ENCODE results near the gene NBEAL2. TPM values are rescaled to one million over a fixed set of nuclear protein-coding genes. Genes with fewer than 3 reads are reported as not detected.

Gene NBEAL2
- total and polyA plus RNA-seq, 2 of the 4 experiments (the other 2 are of a cell fraction) = 2.2 to 12.5 TPM

GRCh38 chr3:47042231-47042791 is 62.8 kb downstream of the NBEAL2 start:
- TF ChIP-seq, protein P1, sequence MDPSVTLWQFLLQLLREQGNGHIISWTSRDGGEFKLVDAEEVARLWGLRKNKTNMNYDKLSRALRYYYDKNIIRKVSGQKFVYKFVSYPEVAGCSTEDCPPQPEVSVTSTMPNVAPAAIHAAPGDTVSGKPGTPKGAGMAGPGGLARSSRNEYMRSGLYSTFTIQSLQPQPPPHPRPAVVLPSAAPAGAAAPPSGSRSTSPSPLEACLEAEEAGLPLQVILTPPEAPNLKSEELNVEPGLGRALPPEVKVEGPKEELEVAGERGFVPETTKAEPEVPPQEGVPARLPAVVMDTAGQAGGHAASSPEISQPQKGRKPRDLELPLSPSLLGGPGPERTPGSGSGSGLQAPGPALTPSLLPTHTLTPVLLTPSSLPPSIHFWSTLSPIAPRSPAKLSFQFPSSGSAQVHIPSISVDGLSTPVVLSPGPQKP (IDR thresholded peaks at IDR 0.05; ENCODE audit: borderline replicate concordance, low read depth, low read length) = no peak
- no peak for TF ChIP-seq SMC3 (IDR thresholded peaks at IDR 0.05; ENCODE audit: low read depth, low read length)
- TF ChIP-seq NFE2L2 (IDR thresholded peaks at IDR 0.05; ENCODE audit: low read depth, low read length) = no peak
- no peak for TF ChIP-seq FOS (IDR thresholded peaks at IDR 0.05; ENCODE audit: low read depth, low read length)
- TF ChIP-seq, protein P2, sequence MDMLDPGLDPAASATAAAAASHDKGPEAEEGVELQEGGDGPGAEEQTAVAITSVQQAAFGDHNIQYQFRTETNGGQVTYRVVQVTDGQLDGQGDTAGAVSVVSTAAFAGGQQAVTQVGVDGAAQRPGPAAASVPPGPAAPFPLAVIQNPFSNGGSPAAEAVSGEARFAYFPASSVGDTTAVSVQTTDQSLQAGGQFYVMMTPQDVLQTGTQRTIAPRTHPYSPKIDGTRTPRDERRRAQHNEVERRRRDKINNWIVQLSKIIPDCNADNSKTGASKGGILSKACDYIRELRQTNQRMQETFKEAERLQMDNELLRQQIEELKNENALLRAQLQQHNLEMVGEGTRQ (IDR thresholded peaks at IDR 0.05; ENCODE audit: low read depth, low read length) = no peak
- TF ChIP-seq CHD1 (IDR thresholded peaks at IDR 0.05; ENCODE audit: low read depth, low read length) = no peak
- no peak for TF ChIP-seq RAD21 (IDR thresholded peaks at IDR 0.05; ENCODE audit: low read length)
- no peak for TF ChIP-seq RCOR1 (IDR thresholded peaks at IDR 0.05; ENCODE audit: insufficient replicate concordance, low read length)
- TF ChIP-seq CEBPB (IDR thresholded peaks at IDR 0.05; ENCODE audit: low read depth, low read length) = no peak
- TF ChIP-seq MAFK (IDR thresholded peaks at IDR 0.05; ENCODE audit: low read depth, low read length) = no peak
- TF ChIP-seq BHLHE40 (IDR thresholded peaks at IDR 0.05; ENCODE audit: low read depth, low read length) = no peak
- TF ChIP-seq CTCF (conservative IDR thresholded peaks at IDR 0.05; ENCODE audit: low read depth, low read length) = no peak
- no peak for TF ChIP-seq MAZ (IDR thresholded peaks at IDR 0.05; ENCODE audit: borderline replicate concordance, low read depth, low read length)
- no peak for TF ChIP-seq MXI1 (IDR thresholded peaks at IDR 0.05; ENCODE audit: borderline replicate concordance, low read depth, low read length)
- TF ChIP-seq POLR2A (IDR thresholded peaks at IDR 0.05; ENCODE audit: low read depth, low read length) = no peak
- TF ChIP-seq RFX5 (IDR thresholded peaks at IDR 0.05; ENCODE audit: low read depth, low read length) = no peak
- POLR2A ChIA-PET (ENCODE audit: unreplicated experiment) = interaction anchor here (0.5 kb wide), 1 partner anchor 33 kb away, joined by 17 read pairs; no protein-coding TSS in a partner anchor
- H3K36me3 ChIP-seq (ENCODE audit: control insufficient read depth, insufficient read depth, low read length) = peaks cover 31% of the 10 kb centered on the region

More at GRCh38 chr3:47042231-47042791, 62.8 kb downstream of the NBEAL2 start:
- Histone ChIP-seq H3K4me1 (ENCODE audit: control insufficient read depth, insufficient read depth, low read length) (no peaks in the 10 kb centered on the region), H4K5ac (ENCODE audit: low read depth, low read length) (no peak overlapping the region), H2BK15ac (ENCODE audit: low read depth, low read length) (no peak overlapping the region), H3K18ac (ENCODE audit: low read depth, low read length) (no peak overlapping the region), H4K91ac (ENCODE audit: insufficient read depth, low read depth, low read length) (no peak overlapping the region), H3K4ac (ENCODE audit: low read depth, low read length) (no peak overlapping the region), H2BK20ac (ENCODE audit: low read depth, low read length) (no peak overlapping the region), H2AK5ac (ENCODE audit: low read depth, low read length) (no peak overlapping the region), H3K4me2 (ENCODE audit: low read depth, low read length) (no peak overlapping the region), H3K27me3 (ENCODE audit: control insufficient read depth, insufficient read depth, low read length) (no peaks in the 10 kb centered on the region), H3K9ac (ENCODE audit: low read depth, low read length) (no peak overlapping the region), H2AK9ac (replicated peaks; ENCODE audit: low read depth, low read length, poor library complexity) (no peak overlapping the region), H4K20me1 (ENCODE audit: insufficient read depth, low read length) (no peaks in the 10 kb centered on the region; the same call in 1 of the 2 replicates), H3K9me3 (ENCODE audit: control insufficient read depth, insufficient read depth, low read length) (no peaks in the 10 kb centered on the region), H2BK5ac (ENCODE audit: low read depth, low read length, poor library complexity, severe bottlenecking) (no peak overlapping the region), H3K56ac (ENCODE audit: extremely low read depth, insufficient read depth, low read length) (no peak overlapping the region), H3K4me3 (ENCODE audit: insufficient read depth, low read depth, low read length) (no peak overlapping the region), H3K9me1 (ENCODE audit: insufficient read depth, low read length) (no peaks in the 10 kb centered on the region; the same call in 1 of the 2 replicates), H3K79me1 (ENCODE audit: low read depth in 1 of 2, low read length in 2 of 2) (peaks cover 9 to 29% of the 10 kb centered on the region in 2 experiments; a peak in 3 of 4 replicates), H4K8ac (ENCODE audit: low read depth in 2 of 2, low read length in 2 of 2) (no peak overlapping the region), H2BK120ac (ENCODE audit: low read depth, low read length) (no peak overlapping the region), H2AFZ (replicated peaks; ENCODE audit: low read length, poor library complexity) (no peak overlapping the region), H3K14ac (replicated peaks; ENCODE audit: low read depth, low read length) (no peak overlapping the region), H3K23ac (ENCODE audit: low read depth, low read length) (no peak overlapping the region), H3K27ac (ENCODE audit: insufficient read depth, low read length) (no peak overlapping the region)
- no CpG with 5 or more reads among the region's 5 CpGs for WGBS, 2 experiments (ENCODE audit: extremely low coverage in 2 of 2, insufficient read length in 1 of 2)
- DNase-seq = no peak
- ATAC-seq (ENCODE audit: low read depth) = no peak
- dilution Hi-C loops (cut with HindIII; ENCODE audit: low sequenced_read_pairs, unreplicated experiment) = no loop called here
- BruUV-seq (replicated peaks) = no TSS peak
- intact Hi-C loops (cut with micrococcal nuclease) = no loop called here
- in situ Hi-C loops (cut with MboI; ENCODE audit: low sequenced_read_pairs) = no loop called here
- CTCF ChIA-PET = interaction anchor here (0.6 kb wide), 1 partner anchor 10 kb away, joined by 3 read pairs; no protein-coding TSS in a partner anchor
